Hepatocyte (in vitro differentiated cells): ENCODE data around the gene FMN1. TPM values are rescaled to one million over a fixed set of nuclear protein-coding genes. Genes with fewer than 3 reads are reported as not detected.

Source experiments
- DNase-seq: peaks from one replicate; pipeline ENCODE4 v3.0.0-alpha.2; 2016; ENCODE audit warnings: low spot score
- H2AFZ ChIP-seq: fragments of 200-600 bp; sonication (generic); 2 replicates; pipeline ENCODE4 v1.6.0; 2016; ENCODE audit warnings: antibody characterized with exemption, mild to moderate bottlenecking
- H3K27ac ChIP-seq: fragments of 200-600 bp; sonication (generic); 2 replicates; pipeline ENCODE4 v1.5.1; 2016; ENCODE audit warnings: mild to moderate bottlenecking
- H3K27me3 ChIP-seq: fragments of 200-600 bp; sonication (generic); 2 replicates; pipeline ENCODE4 v1.6.1; 2016
- H3K36me3 ChIP-seq: fragments of 200-600 bp; sonication (generic); replicated peaks from 2 replicates; pipeline ENCODE4 v1.5.1; 2016; ENCODE audit warnings: low read depth; ENCODE audit not compliant: insufficient read depth
- H3K4me1 ChIP-seq: fragments of 200-600 bp; sonication (generic); 2 replicates; pipeline ENCODE4 v1.5.1; 2016; ENCODE audit warnings: mild to moderate bottlenecking, moderate library complexity; ENCODE audit not compliant: insufficient read depth
- H3K4me2 ChIP-seq: fragments of 200-600 bp; sonication (generic); 2 replicates; pipeline ENCODE4 v1.6.0; 2016
- H3K4me3 ChIP-seq: fragments of 200-600 bp; sonication (generic); 2 replicates; pipeline ENCODE4 v1.5.1; 2016; ENCODE audit warnings: mild to moderate bottlenecking
- H3K79me2 ChIP-seq: fragments of 200-600 bp; sonication (generic); 2 replicates; pipeline ENCODE4 v1.6.0; 2017; ENCODE audit warnings: mild to moderate bottlenecking
- H3K9me2 ChIP-seq: fragments of 200-600 bp; sonication (generic); replicated peaks from 2 replicates; pipeline ENCODE4 v1.6.0; 2017; ENCODE audit warnings: mild to moderate bottlenecking; ENCODE audit not compliant: insufficient read depth
- H3K9me3 ChIP-seq: fragments of 200-600 bp; sonication (generic); 2 replicates; pipeline ENCODE4 v1.5.1; 2016; ENCODE audit warnings: low read depth, mild to moderate bottlenecking
- H4K20me1 ChIP-seq: fragments of 200-600 bp; sonication (generic); 2 replicates; pipeline ENCODE4 v1.6.0; 2016; ENCODE audit warnings: mild to moderate bottlenecking; ENCODE audit not compliant: insufficient read depth, poor library complexity, severe bottlenecking
- EZH2 ChIP-seq: fragments of 200-600 bp; sonication (generic); IDR thresholded peaks from 2 replicates; pipeline ENCODE4 v1.6.1; 2016; ENCODE audit warnings: antibody characterized with exemption, mild to moderate bottlenecking, borderline replicate concordance
- EZH2phosphoT487 ChIP-seq: fragments of 200-600 bp; sonication (generic); IDR thresholded peaks from one replicate; pipeline ENCODE4 v1.6.1; 2018; ENCODE audit warnings: antibody characterized with exemption, mild to moderate bottlenecking, low read depth, moderate library complexity; ENCODE audit not compliant: unreplicated experiment, severe bottlenecking
- WGBS: methylation state at CpG from one replicate; pipeline ENCODE4 v1.1.6; 2016; ENCODE audit warnings: low lambda C conversion rate; ENCODE audit errors: missing lambda C conversion rate; 5-methylcytosine and 5-hydroxymethylcytosine counted together
- polyA plus RNA-seq: library from polyadenylated mRNA; unstranded; fragments of >200 nt; fragmentation: Nextera tagmentation; extraction: Ambion mirVana; gene quantifications from 2 replicates; pipeline ENCODE4 v1.2.1, GENCODE V29; 2016
- total RNA-seq: library from RNA; depleted of rRNA; stranded (reverse); fragments of >200 nt; gene quantifications from 2 replicates; pipeline ENCODE4 v1.2.3, GENCODE V29; 2014
- TF ChIP-seq, protein P1 (sequence below): fragments of 200-600 bp; sonication (generic); IDR thresholded peaks from 2 replicates; pipeline ENCODE4 v1.5.1; 2016; ENCODE audit warnings: antibody characterized with exemption, mild to moderate bottlenecking; ENCODE audit not compliant: poor library complexity

FMN1 gene
- total and polyA plus RNA-seq, 2 experiments from 2014 or later = 0.07 to 0.70 TPM

DNA sequence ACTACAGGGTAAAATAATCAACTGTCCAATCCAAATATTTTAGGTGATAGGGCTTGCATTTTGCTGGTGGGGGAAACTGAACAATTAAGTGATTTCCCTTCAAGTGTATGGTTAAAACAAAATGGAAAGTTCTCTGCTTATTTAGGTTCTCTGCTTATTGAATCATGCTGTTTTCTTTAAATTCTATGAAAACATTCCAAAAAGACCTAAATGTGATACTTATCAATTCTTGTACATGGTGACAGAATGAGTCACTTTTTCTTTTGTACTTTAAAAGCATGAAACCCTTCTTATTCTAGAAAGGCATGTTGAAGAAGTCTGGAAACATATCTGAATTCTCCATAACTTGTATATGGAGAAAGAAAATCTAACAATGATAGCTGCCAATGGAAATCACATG is 192.6 kb downstream of the FMN1 start:
- H3K27me3 ChIP-seq = peaks cover 3% of the 10 kb centered on the region
- H3K79me2 ChIP-seq = no peaks in the 10 kb centered on the region
- no peaks in the 10 kb centered on the region for H3K4me1 ChIP-seq
- TF ChIP-seq EZH2 (no peak), EZH2phosphoT487 (no peak)
- TF ChIP-seq, protein P1, sequence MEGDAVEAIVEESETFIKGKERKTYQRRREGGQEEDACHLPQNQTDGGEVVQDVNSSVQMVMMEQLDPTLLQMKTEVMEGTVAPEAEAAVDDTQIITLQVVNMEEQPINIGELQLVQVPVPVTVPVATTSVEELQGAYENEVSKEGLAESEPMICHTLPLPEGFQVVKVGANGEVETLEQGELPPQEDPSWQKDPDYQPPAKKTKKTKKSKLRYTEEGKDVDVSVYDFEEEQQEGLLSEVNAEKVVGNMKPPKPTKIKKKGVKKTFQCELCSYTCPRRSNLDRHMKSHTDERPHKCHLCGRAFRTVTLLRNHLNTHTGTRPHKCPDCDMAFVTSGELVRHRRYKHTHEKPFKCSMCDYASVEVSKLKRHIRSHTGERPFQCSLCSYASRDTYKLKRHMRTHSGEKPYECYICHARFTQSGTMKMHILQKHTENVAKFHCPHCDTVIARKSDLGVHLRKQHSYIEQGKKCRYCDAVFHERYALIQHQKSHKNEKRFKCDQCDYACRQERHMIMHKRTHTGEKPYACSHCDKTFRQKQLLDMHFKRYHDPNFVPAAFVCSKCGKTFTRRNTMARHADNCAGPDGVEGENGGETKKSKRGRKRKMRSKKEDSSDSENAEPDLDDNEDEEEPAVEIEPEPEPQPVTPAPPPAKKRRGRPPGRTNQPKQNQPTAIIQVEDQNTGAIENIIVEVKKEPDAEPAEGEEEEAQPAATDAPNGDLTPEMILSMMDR = no peak
- no peaks in the 10 kb centered on the region for H3K36me3 ChIP-seq
- H3K9me3 ChIP-seq = no peaks in the 10 kb centered on the region
- H3K27ac ChIP-seq = no peak overlapping the region
- no peaks in the 10 kb centered on the region for H4K20me1 ChIP-seq
- no peak overlapping the region for H2AFZ ChIP-seq
- H3K4me3 ChIP-seq = no peak overlapping the region
- no peak for DNase-seq
- no peak overlapping the region for H3K4me2 ChIP-seq
- no peaks in the 10 kb centered on the region for H3K9me2 ChIP-seq

DNA sequence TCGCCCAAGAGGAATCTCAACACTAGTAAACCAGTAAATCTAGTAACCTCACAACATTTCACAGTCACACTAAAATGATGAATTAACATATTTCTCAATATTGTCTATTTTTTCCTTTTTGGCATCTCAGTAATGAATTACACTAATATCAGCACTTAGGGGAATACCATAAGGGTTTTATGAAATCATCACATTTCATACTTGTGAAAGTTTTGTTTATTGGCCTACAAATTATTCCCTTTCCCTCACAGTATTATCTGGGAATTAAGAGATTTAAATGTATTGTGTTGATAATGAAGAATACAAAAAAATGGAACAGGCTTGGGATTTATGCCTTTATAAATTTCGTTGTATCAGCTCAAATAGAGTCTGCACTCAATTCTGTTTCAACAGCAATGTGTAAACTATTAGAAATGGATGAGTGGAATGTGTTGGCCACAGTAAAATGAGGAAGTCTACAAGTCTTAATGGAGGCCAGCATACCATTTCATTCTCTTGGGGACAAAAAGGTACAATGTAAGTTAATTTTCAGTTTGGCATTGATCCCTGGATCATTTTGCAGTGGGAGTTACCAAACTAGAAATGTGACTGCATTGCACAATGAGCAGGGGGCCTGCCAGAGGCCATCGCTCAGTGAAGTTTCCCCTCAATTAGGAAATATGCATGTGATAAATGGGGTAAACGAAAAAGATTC is 195.4 kb downstream of the FMN1 start:
- Histone ChIP-seq H3K9me3 (no peaks in the 10 kb centered on the region), H3K79me2 (no peaks in the 10 kb centered on the region), H3K9me2 (no peaks in the 10 kb centered on the region), H4K20me1 (no peaks in the 10 kb centered on the region), H3K27ac (no peak overlapping the region), H3K36me3 (no peaks in the 10 kb centered on the region), H2AFZ (no peak overlapping the region), H3K4me1 (no peaks in the 10 kb centered on the region), H3K27me3 (peaks cover 3% of the 10 kb centered on the region), H3K4me3 (no peak overlapping the region), H3K4me2 (no peak overlapping the region)
- 85% methylated on average over 4 of the region's 4 CpGs for WGBS
- no peak for DNase-seq
- TF ChIP-seq EZH2 = no peak
- TF ChIP-seq, protein P1 = no peak
- no peak for TF ChIP-seq EZH2phosphoT487

DNA sequence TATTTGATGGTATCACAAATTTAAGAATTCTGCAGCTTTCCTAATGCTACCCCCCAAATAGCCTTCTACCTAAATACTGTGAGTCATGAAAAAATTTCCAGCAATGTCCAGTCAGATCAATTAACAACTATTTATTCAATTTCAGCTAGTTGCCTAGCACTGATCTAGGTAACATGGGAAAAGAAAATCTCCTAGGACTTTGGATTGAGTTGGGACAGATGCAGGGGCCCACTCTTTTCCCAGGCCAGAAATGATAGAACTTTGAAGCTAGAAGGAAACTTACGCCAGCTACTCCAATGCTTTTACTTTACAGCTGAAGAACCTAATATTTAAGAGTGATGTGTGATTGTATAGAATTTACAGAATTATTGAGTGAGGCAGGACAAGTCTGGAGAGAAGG is 196.3 kb downstream of the FMN1 start:
- Histone ChIP-seq H3K36me3 (no peaks in the 10 kb centered on the region), H3K4me3 (no peak overlapping the region), H3K79me2 (no peaks in the 10 kb centered on the region), H3K9me3 (no peaks in the 10 kb centered on the region), H4K20me1 (no peaks in the 10 kb centered on the region), H3K4me1 (no peaks in the 10 kb centered on the region), H3K27ac (no peak overlapping the region), H2AFZ (no peak overlapping the region), H3K9me2 (no peaks in the 10 kb centered on the region), H3K4me2 (no peak overlapping the region), H3K27me3 (peaks cover 3% of the 10 kb centered on the region)
- no peak for DNase-seq
- no peak for TF ChIP-seq EZH2phosphoT487
- TF ChIP-seq, protein P1 = no peak
- no peak for TF ChIP-seq EZH2
- WGBS = 100% methylated on average over 1 of the region's 1 CpG
